ENCODE data around the gene HELQ.

Gene HELQ

GRCh38 chr4:83389037-83389720, 66.4 kb downstream of the HELQ start:
- no peaks in the 10 kb centered on the region for H3K9me3 ChIP-seq (ENCODE audit: control insufficient read depth, low read length)
- no peak overlapping the region for H2BK5ac ChIP-seq (ENCODE audit: low read depth, low read length, poor library complexity, severe bottlenecking)
- no peak overlapping the region for H2BK120ac ChIP-seq (ENCODE audit: low read depth, low read length)
- H2BK15ac ChIP-seq (ENCODE audit: low read depth, poor library complexity, severe bottlenecking): no peak overlapping the region
- H3K36me3 ChIP-seq (ENCODE audit: control insufficient read depth in 1 of 2, insufficient read depth in 2 of 2, low read depth in 1 of 2, low read length in 2 of 2): no peaks in the 10 kb centered on the region
- H3K14ac ChIP-seq (ENCODE audit: low read length in 2 of 2): no peak overlapping the region
- H3K27me3 ChIP-seq (ENCODE audit: control insufficient read depth in 1 of 2, insufficient read depth in 1 of 2, low read length in 2 of 2): peaks cover 0 to 7% of the 10 kb centered on the region in 2 experiments
- H3K4me1 ChIP-seq (ENCODE audit: control insufficient read depth, insufficient read depth, low read depth, low read length): no peaks in the 10 kb centered on the region
- H2AFZ ChIP-seq (ENCODE audit: low read depth, low read length): no peak overlapping the region
- H4K8ac ChIP-seq (ENCODE audit: low read length): no peak overlapping the region
- H2BK12ac ChIP-seq (ENCODE audit: low read length in 2 of 2): no peak overlapping the region
- DNase-seq: no peak
- H3K79me1 ChIP-seq (replicated peaks; ENCODE audit: low read length, poor library complexity, severe bottlenecking): no peaks in the 10 kb centered on the region
- H3K4ac ChIP-seq (ENCODE audit: low read depth in 1 of 2, low read length in 2 of 2): no peak overlapping the region
- 79% methylated on average over 8 of the region's 8 CpGs for WGBS
- H3K4me2 ChIP-seq (ENCODE audit: low read length, poor library complexity, severe bottlenecking): no peak overlapping the region
- no peak overlapping the region for H3K23ac ChIP-seq (ENCODE audit: low read length in 2 of 2)
- no peak overlapping the region for H3K4me3 ChIP-seq (ENCODE audit: insufficient read depth in 1 of 2, low read depth in 1 of 2, low read length in 2 of 2)
- no peak overlapping the region for H3K27ac ChIP-seq (ENCODE audit: low read length, poor library complexity, severe bottlenecking)
- H3K18ac ChIP-seq (ENCODE audit: low read depth in 1 of 2, low read length in 2 of 2): no peak overlapping the region
- no peak overlapping the region for H4K91ac ChIP-seq (ENCODE audit: low read length)
- no peak overlapping the region for H3K9ac ChIP-seq (ENCODE audit: low read length)
- no peak overlapping the region for H2AK5ac ChIP-seq (ENCODE audit: low read length, severe bottlenecking)

- Histone ChIP-seq H2BK120ac (ENCODE audit: low read depth, low read length) (no peak overlapping the region), H3K18ac (ENCODE audit: low read depth in 1 of 2, low read length in 2 of 2) (no peak overlapping the region), H3K4me2 (ENCODE audit: low read length, poor library complexity, severe bottlenecking) (no peak overlapping the region), H2BK12ac (ENCODE audit: low read length in 2 of 2) (no peak overlapping the region), H2BK15ac (ENCODE audit: low read depth, poor library complexity, severe bottlenecking) (peak overlapping the region; percentile 62), H3K9me3 (ENCODE audit: control insufficient read depth, low read length) (no peaks in the 10 kb centered on the region), H3K79me1 (replicated peaks; ENCODE audit: low read length, poor library complexity, severe bottlenecking) (no peaks in the 10 kb centered on the region), H3K4ac (ENCODE audit: low read depth in 1 of 2, low read length in 2 of 2) (no peak overlapping the region), H3K4me3 (ENCODE audit: insufficient read depth in 1 of 2, low read depth in 1 of 2, low read length in 2 of 2) (no peak overlapping the region), H3K14ac (ENCODE audit: low read length in 2 of 2) (no peak overlapping the region), H4K91ac (ENCODE audit: low read length) (no peak overlapping the region), H2BK5ac (ENCODE audit: low read depth, low read length, poor library complexity, severe bottlenecking) (no peak overlapping the region), H4K8ac (ENCODE audit: low read length) (no peak overlapping the region), H3K9ac (ENCODE audit: low read length) (no peak overlapping the region), H3K4me1 (ENCODE audit: control insufficient read depth, insufficient read depth, low read depth, low read length) (no peaks in the 10 kb centered on the region), H3K27me3 (ENCODE audit: control insufficient read depth in 1 of 2, insufficient read depth in 1 of 2, low read length in 2 of 2) (peaks cover 0 to 7% of the 10 kb centered on the region in 2 experiments), H2AFZ (ENCODE audit: low read depth, low read length) (no peak overlapping the region), H3K27ac (ENCODE audit: low read length, poor library complexity, severe bottlenecking) (no peak overlapping the region), H3K36me3 (ENCODE audit: control insufficient read depth in 1 of 2, insufficient read depth in 2 of 2, low read depth in 1 of 2, low read length in 2 of 2) (no peaks in the 10 kb centered on the region), H3K23ac (ENCODE audit: low read length in 2 of 2) (no peak overlapping the region), H2AK5ac (ENCODE audit: low read length, severe bottlenecking) (no peak overlapping the region)
- no peak for DNase-seq
- WGBS: 71% methylated on average over 4 of the region's 4 CpGs
Measured at GRCh38 chr4:83388313-83388676, 67.3 kb downstream of the HELQ start.

- H3K4me3 ChIP-seq (ENCODE audit: insufficient read depth in 1 of 2, low read depth in 1 of 2, low read length in 2 of 2): no peak overlapping the region
- no peak overlapping the region for H2AFZ ChIP-seq (ENCODE audit: low read depth, low read length)
- H2BK15ac ChIP-seq (ENCODE audit: low read depth, poor library complexity, severe bottlenecking): peak overlapping the region; percentile 62
- H3K27me3 ChIP-seq (ENCODE audit: control insufficient read depth in 1 of 2, insufficient read depth in 1 of 2, low read length in 2 of 2): peaks cover 0 to 7% of the 10 kb centered on the region in 2 experiments
- DNase-seq: peak; percentile 17
- H3K9ac ChIP-seq (ENCODE audit: low read length): peak overlapping the region; percentile 16
- no peak overlapping the region for H4K8ac ChIP-seq (ENCODE audit: low read length)
- no peaks in the 10 kb centered on the region for H3K36me3 ChIP-seq (ENCODE audit: control insufficient read depth in 1 of 2, insufficient read depth in 2 of 2, low read depth in 1 of 2, low read length in 2 of 2)
- 8% methylated on average over 2 of the region's 3 CpGs for WGBS
- no peak overlapping the region for H3K23ac ChIP-seq (ENCODE audit: low read length in 2 of 2)
- no peak overlapping the region for H2BK12ac ChIP-seq (ENCODE audit: low read length in 2 of 2)
- H3K14ac ChIP-seq (ENCODE audit: low read length in 2 of 2): no peak overlapping the region
- H3K79me1 ChIP-seq (replicated peaks; ENCODE audit: low read length, poor library complexity, severe bottlenecking): no peaks in the 10 kb centered on the region
- H2BK5ac ChIP-seq (ENCODE audit: low read depth, low read length, poor library complexity, severe bottlenecking): no peak overlapping the region
- H3K9me3 ChIP-seq (ENCODE audit: control insufficient read depth, low read length): no peaks in the 10 kb centered on the region
- no peak overlapping the region for H3K4me2 ChIP-seq (ENCODE audit: low read length, poor library complexity, severe bottlenecking)
- H3K18ac ChIP-seq (ENCODE audit: low read depth in 1 of 2, low read length in 2 of 2): no peak overlapping the region
- H2AK5ac ChIP-seq (ENCODE audit: low read length, severe bottlenecking): no peak overlapping the region
- no peak overlapping the region for H3K4ac ChIP-seq (ENCODE audit: low read depth in 1 of 2, low read length in 2 of 2)
- no peaks in the 10 kb centered on the region for H3K4me1 ChIP-seq (ENCODE audit: control insufficient read depth, insufficient read depth, low read depth, low read length)
- no peak overlapping the region for H3K27ac ChIP-seq (ENCODE audit: low read length, poor library complexity, severe bottlenecking)
- H2BK120ac ChIP-seq (ENCODE audit: low read depth, low read length): no peak overlapping the region
- H4K91ac ChIP-seq (ENCODE audit: low read length): no peak overlapping the region
Measured at GRCh38 chr4:83387476-83388312, 67.9 kb downstream of the HELQ start.

- Histone ChIP-seq H2BK120ac (ENCODE audit: low read depth, low read length) (no peak overlapping the region), H3K36me3 (ENCODE audit: control insufficient read depth in 1 of 2, insufficient read depth in 2 of 2, low read depth in 1 of 2, low read length in 2 of 2) (no peaks in the 10 kb centered on the region), H3K79me1 (replicated peaks; ENCODE audit: low read length, poor library complexity, severe bottlenecking) (no peaks in the 10 kb centered on the region), H3K4me2 (ENCODE audit: low read length, poor library complexity, severe bottlenecking) (no peak overlapping the region), H2BK12ac (ENCODE audit: low read length in 2 of 2) (no peak overlapping the region), H3K27me3 (ENCODE audit: control insufficient read depth in 1 of 2, insufficient read depth in 1 of 2, low read length in 2 of 2) (peaks cover 0 to 7% of the 10 kb centered on the region in 2 experiments), H3K4me1 (ENCODE audit: control insufficient read depth, insufficient read depth, low read depth, low read length) (no peaks in the 10 kb centered on the region), H3K9me3 (ENCODE audit: control insufficient read depth, low read length) (no peaks in the 10 kb centered on the region), H3K18ac (ENCODE audit: low read depth in 1 of 2, low read length in 2 of 2) (no peak overlapping the region), H3K9ac (ENCODE audit: low read length) (peak overlapping the region; percentile 16), H3K14ac (ENCODE audit: low read length in 2 of 2) (no peak overlapping the region), H4K91ac (ENCODE audit: low read length) (no peak overlapping the region), H3K4ac (ENCODE audit: low read depth in 1 of 2, low read length in 2 of 2) (no peak overlapping the region), H2BK15ac (ENCODE audit: low read depth, poor library complexity, severe bottlenecking) (no peak overlapping the region), H3K23ac (ENCODE audit: low read length in 2 of 2) (no peak overlapping the region), H3K4me3 (ENCODE audit: insufficient read depth in 1 of 2, low read depth in 1 of 2, low read length in 2 of 2) (no peak overlapping the region), H2AK5ac (ENCODE audit: low read length, severe bottlenecking) (no peak overlapping the region), H3K27ac (ENCODE audit: low read length, poor library complexity, severe bottlenecking) (no peak overlapping the region), H4K8ac (ENCODE audit: low read length) (no peak overlapping the region), H2BK5ac (ENCODE audit: low read depth, low read length, poor library complexity, severe bottlenecking) (no peak overlapping the region), H2AFZ (ENCODE audit: low read depth, low read length) (no peak overlapping the region)
- DNase-seq: peak; percentile 12
- WGBS: 13% methylated on average over 3 of the region's 3 CpGs
Measured at GRCh38 chr4:83387012-83387411, 68.6 kb downstream of the HELQ start.

Measured in mesenchymal stem cell (in vitro differentiated cells and primary cell).